ENCODE data around the gene RFESD. TPM values are rescaled to one million over a fixed set of nuclear protein-coding genes. Genes with fewer than 3 reads are reported as not detected.
A peak's percentile ranks its signal among the peaks of the same experiment; 100 is the strongest.

The RFESD gene
- total and polyA plus RNA-seq, 4 donors = 2.3 to 6.8 (median 4.6) TPM

- Histone ChIP-seq H3K27me3 (ENCODE audit: control insufficient read depth, insufficient read depth, low read length) (no peaks in the 10 kb centered on the region), H3K4me3 (ENCODE audit: low read depth, low read length) (no peak overlapping the region), H3K9me3 (ENCODE audit: control insufficient read depth, insufficient read depth, low read length) (no peaks in the 10 kb centered on the region), H3K36me3 (ENCODE audit: control insufficient read depth, insufficient read depth, low read length) (no peaks in the 10 kb centered on the region), H3K27ac (ENCODE audit: low read depth, low read length) (no peak overlapping the region), H3K4me1 (ENCODE audit: control insufficient read depth, insufficient read depth, low read length) (no peaks in the 10 kb centered on the region)
- 92% methylated on average over 3 of the region's 3 CpGs for WGBS (ENCODE audit: insufficient coverage)
- DNase-seq (ENCODE audit: low read depth in 4 of 6, low spot score in 6 of 6) = no peak
These were observed 24.0 kb downstream of the RFESD start for GRCh38 chr5:95670568-95670967.

- H3K36me3 ChIP-seq (ENCODE audit: control insufficient read depth, insufficient read depth, low read length) = no peaks in the 10 kb centered on the region
- no peak for DNase-seq (ENCODE audit: low read depth in 4 of 6, low spot score in 6 of 6)
- no peaks in the 10 kb centered on the region for H3K9me3 ChIP-seq (ENCODE audit: control insufficient read depth, insufficient read depth, low read length)
- no peak overlapping the region for H3K27ac ChIP-seq (ENCODE audit: low read depth, low read length)
- WGBS (ENCODE audit: insufficient coverage) = no CpG with 5 or more reads among the region's 1 CpG
- H3K4me1 ChIP-seq (ENCODE audit: control insufficient read depth, insufficient read depth, low read length) = no peaks in the 10 kb centered on the region
- H3K4me3 ChIP-seq (ENCODE audit: low read depth, low read length) = no peak overlapping the region
- no peaks in the 10 kb centered on the region for H3K27me3 ChIP-seq (ENCODE audit: control insufficient read depth, insufficient read depth, low read length)
These were observed 25.2 kb downstream of the RFESD start for GRCh38 chr5:95671826-95672225.

DNA sequence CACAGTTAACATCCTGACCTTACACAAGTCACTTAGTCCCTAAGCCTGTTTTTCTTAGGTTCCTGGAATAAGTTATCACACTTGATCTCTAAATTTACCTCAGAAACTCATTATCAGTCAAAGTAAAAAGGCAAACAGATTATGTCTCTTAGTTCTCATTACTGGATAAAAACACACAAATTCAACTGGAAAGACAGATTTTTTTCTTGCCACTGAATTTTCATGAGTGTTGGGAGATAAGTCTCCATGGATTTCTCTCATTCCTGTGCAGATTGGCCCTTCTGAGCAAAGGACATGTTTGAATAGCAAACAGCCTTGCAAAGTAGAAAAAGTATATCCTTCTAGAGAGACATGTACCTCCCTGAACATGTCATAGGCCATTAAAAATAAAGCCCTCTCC, 26.1 kb downstream of the RFESD start:
- H3K36me3 ChIP-seq (ENCODE audit: control insufficient read depth, insufficient read depth, low read length) = no peaks in the 10 kb centered on the region
- no peak overlapping the region for H3K4me3 ChIP-seq (ENCODE audit: low read depth, low read length)
- H3K27me3 ChIP-seq (ENCODE audit: control insufficient read depth, insufficient read depth, low read length) = no peaks in the 10 kb centered on the region
- no peak for DNase-seq (ENCODE audit: low read depth in 4 of 6, low spot score in 6 of 6)
- H3K4me1 ChIP-seq (ENCODE audit: control insufficient read depth, insufficient read depth, low read length) = no peaks in the 10 kb centered on the region
- no peaks in the 10 kb centered on the region for H3K9me3 ChIP-seq (ENCODE audit: control insufficient read depth, insufficient read depth, low read length)
- no peak overlapping the region for H3K27ac ChIP-seq (ENCODE audit: low read depth, low read length)

GRCh38 chr5:95673081-95673480, 26.5 kb downstream of the RFESD start:
- Histone ChIP-seq H3K36me3 (ENCODE audit: control insufficient read depth, insufficient read depth, low read length) (no peaks in the 10 kb centered on the region), H3K27me3 (ENCODE audit: control insufficient read depth, insufficient read depth, low read length) (no peaks in the 10 kb centered on the region), H3K4me3 (ENCODE audit: low read depth, low read length) (no peak overlapping the region), H3K27ac (ENCODE audit: low read depth, low read length) (no peak overlapping the region), H3K9me3 (ENCODE audit: control insufficient read depth, insufficient read depth, low read length) (no peaks in the 10 kb centered on the region), H3K4me1 (ENCODE audit: control insufficient read depth, insufficient read depth, low read length) (no peaks in the 10 kb centered on the region)
- DNase-seq (ENCODE audit: low read depth in 4 of 6, low spot score in 6 of 6) = peak in 1 of 6 donors; percentile 11
- 63% methylated on average over 2 of the region's 3 CpGs for WGBS (ENCODE audit: insufficient coverage)

GRCh38 chr5:95682891-95683290, 36.3 kb downstream of the RFESD start, which contains the start of gene SPATA9:
SPATA9 (minus strand) TSS chr5:95682991; CDS start chr5:95682854, 137 bp downstream.
- H3K27me3 ChIP-seq (ENCODE audit: control insufficient read depth, insufficient read depth, low read length) = no peaks in the 10 kb centered on the region
- no peak for DNase-seq (ENCODE audit: low read depth in 4 of 6, low spot score in 6 of 6)
- H3K9me3 ChIP-seq (ENCODE audit: control insufficient read depth, insufficient read depth, low read length) = no peaks in the 10 kb centered on the region
- no peak within 1 kb of the TSS for H3K27ac ChIP-seq (ENCODE audit: low read depth, low read length)
- no CpG with 5 or more reads among the region's 1 CpG for WGBS (ENCODE audit: insufficient coverage)
- H3K4me3 ChIP-seq (ENCODE audit: low read depth, low read length) = no peak within 1 kb of the TSS
- H3K36me3 ChIP-seq (ENCODE audit: control insufficient read depth, insufficient read depth, low read length) = no peaks in the 10 kb centered on the region
- H3K4me1 ChIP-seq (ENCODE audit: control insufficient read depth, insufficient read depth, low read length) = no peaks in the 10 kb centered on the region

DNA sequence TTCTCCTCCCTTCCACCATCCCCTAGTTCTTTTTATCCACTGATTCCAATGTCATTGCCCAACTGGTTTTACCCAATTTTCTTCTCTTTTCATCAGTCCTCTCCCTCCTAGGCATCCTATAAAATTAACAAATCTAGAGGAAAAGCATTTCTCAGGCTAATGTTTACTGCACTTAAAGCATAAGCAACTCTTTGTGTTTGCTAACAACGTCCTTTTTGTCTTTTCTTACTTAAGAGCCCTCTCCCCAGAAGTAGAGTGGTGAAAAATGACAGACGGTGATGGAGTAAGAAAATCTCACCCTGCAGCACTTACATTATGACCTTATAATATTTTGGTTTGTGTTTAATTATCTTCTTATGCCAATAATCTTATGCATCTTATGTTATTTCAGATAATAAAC, 37.8 kb downstream of the RFESD start:
- WGBS (ENCODE audit: insufficient coverage) = no CpG with 5 or more reads among the region's 2 CpGs

DNA sequence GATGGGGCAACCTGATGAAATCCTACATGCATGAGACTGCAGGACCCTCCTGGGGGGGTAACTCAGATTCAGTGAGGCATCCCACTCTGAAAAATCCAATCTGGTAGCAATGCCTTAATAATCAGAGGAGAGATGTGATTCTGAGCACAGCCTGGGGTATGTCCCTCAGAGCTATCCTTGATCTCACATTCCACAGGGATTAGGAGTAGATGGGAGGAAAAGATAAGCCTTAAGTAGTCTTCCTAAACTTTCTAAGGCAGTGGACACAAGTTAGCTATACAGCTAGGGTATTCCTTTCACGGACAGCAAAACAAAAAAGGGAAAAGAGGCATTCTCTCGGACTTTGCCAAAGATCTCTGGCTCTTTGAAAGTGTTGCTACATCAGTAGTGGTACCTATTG, 40.1 kb downstream of the RFESD start:
- no peaks in the 10 kb centered on the region for H3K27me3 ChIP-seq (ENCODE audit: control insufficient read depth, insufficient read depth, low read length)
- H3K4me3 ChIP-seq (ENCODE audit: low read depth, low read length) = no peak overlapping the region
- no peaks in the 10 kb centered on the region for H3K9me3 ChIP-seq (ENCODE audit: control insufficient read depth, insufficient read depth, low read length)
- no peak for DNase-seq (ENCODE audit: low read depth in 4 of 6, low spot score in 6 of 6)
- no peak overlapping the region for H3K27ac ChIP-seq (ENCODE audit: low read depth, low read length)
- 92% methylated on average over 2 of the region's 2 CpGs for WGBS (ENCODE audit: insufficient coverage)
- H3K4me1 ChIP-seq (ENCODE audit: control insufficient read depth, insufficient read depth, low read length) = no peaks in the 10 kb centered on the region
- H3K36me3 ChIP-seq (ENCODE audit: control insufficient read depth, insufficient read depth, low read length) = no peaks in the 10 kb centered on the region

More for the DNA sequence above, 37.8 kb downstream of the RFESD start:
- no peak for DNase-seq (ENCODE audit: low read depth in 4 of 6, low spot score in 6 of 6)
- Histone ChIP-seq H3K4me1 (ENCODE audit: control insufficient read depth, insufficient read depth, low read length) (no peaks in the 10 kb centered on the region), H3K27me3 (ENCODE audit: control insufficient read depth, insufficient read depth, low read length) (no peaks in the 10 kb centered on the region), H3K9me3 (ENCODE audit: control insufficient read depth, insufficient read depth, low read length) (no peaks in the 10 kb centered on the region), H3K27ac (ENCODE audit: low read depth, low read length) (no peak overlapping the region), H3K4me3 (ENCODE audit: low read depth, low read length) (no peak overlapping the region), H3K36me3 (ENCODE audit: control insufficient read depth, insufficient read depth, low read length) (no peaks in the 10 kb centered on the region)

DNA sequence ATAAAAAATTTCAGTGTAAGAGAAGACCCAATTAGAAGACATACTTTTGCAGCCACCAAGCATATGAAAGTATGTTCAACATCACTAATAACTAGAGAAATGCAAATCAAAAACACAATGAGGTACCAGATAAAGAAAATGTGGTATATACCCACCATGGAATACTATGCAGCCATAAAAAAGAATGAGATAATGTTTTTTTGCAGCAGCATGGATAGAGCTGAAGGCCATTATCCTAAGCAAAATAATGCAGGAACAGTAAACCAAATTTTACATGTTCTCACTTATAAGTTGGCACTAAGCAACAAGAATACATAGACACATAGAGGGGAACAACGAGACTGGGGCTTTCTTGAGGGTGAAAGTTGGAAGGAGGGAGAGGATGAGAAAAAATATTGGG, 43.1 kb downstream of the RFESD start:
- WGBS (ENCODE audit: insufficient coverage) = no CpG with 5 or more reads among the region's 1 CpG

GRCh38 chr5:95690333-95690732, 43.8 kb downstream of the RFESD start:
- Histone ChIP-seq H3K36me3 (ENCODE audit: control insufficient read depth, insufficient read depth, low read length) (no peaks in the 10 kb centered on the region), H3K4me3 (ENCODE audit: low read depth, low read length) (no peak overlapping the region), H3K27me3 (ENCODE audit: control insufficient read depth, insufficient read depth, low read length) (no peaks in the 10 kb centered on the region), H3K27ac (ENCODE audit: low read depth, low read length) (no peak overlapping the region), H3K9me3 (ENCODE audit: control insufficient read depth, insufficient read depth, low read length) (no peaks in the 10 kb centered on the region), H3K4me1 (ENCODE audit: control insufficient read depth, insufficient read depth, low read length) (no peaks in the 10 kb centered on the region)
- no peak for DNase-seq (ENCODE audit: low read depth in 4 of 6, low spot score in 6 of 6)

More for the DNA sequence above, 43.1 kb downstream of the RFESD start:
- no peak overlapping the region for H3K27ac ChIP-seq (ENCODE audit: low read depth, low read length)
- H3K4me3 ChIP-seq (ENCODE audit: low read depth, low read length) = no peak overlapping the region
- DNase-seq (ENCODE audit: low read depth in 4 of 6, low spot score in 6 of 6) = no peak
- no peaks in the 10 kb centered on the region for H3K4me1 ChIP-seq (ENCODE audit: control insufficient read depth, insufficient read depth, low read length)
- no peaks in the 10 kb centered on the region for H3K9me3 ChIP-seq (ENCODE audit: control insufficient read depth, insufficient read depth, low read length)
- H3K36me3 ChIP-seq (ENCODE audit: control insufficient read depth, insufficient read depth, low read length) = no peaks in the 10 kb centered on the region
- H3K27me3 ChIP-seq (ENCODE audit: control insufficient read depth, insufficient read depth, low read length) = no peaks in the 10 kb centered on the region

- H3K4me3 ChIP-seq (ENCODE audit: low read depth, low read length) = no peak overlapping the region
These were observed 51.5 kb downstream of the RFESD start for GRCh38 chr5:95697781-95698681.

More at GRCh38 chr5:95697781-95698681, 51.5 kb downstream of the RFESD start:
- no peaks in the 10 kb centered on the region for H3K36me3 ChIP-seq (ENCODE audit: control insufficient read depth, insufficient read depth, low read length)
- H3K4me1 ChIP-seq (ENCODE audit: control insufficient read depth, insufficient read depth, low read length) = no peaks in the 10 kb centered on the region
- 70% methylated on average over 3 of the region's 7 CpGs for WGBS (ENCODE audit: insufficient coverage)
- DNase-seq (ENCODE audit: low read depth in 4 of 6, low spot score in 6 of 6) = peak in 1 of 6 donors; percentile 33
- H3K27me3 ChIP-seq (ENCODE audit: control insufficient read depth, insufficient read depth, low read length) = no peaks in the 10 kb centered on the region
- H3K27ac ChIP-seq (ENCODE audit: low read depth, low read length) = no peak overlapping the region
- no peaks in the 10 kb centered on the region for H3K9me3 ChIP-seq (ENCODE audit: control insufficient read depth, insufficient read depth, low read length)
